HG02981 (cell line): ENCODE measurements around the gene ZNF845.
"Not testable (repeated sequence)": the region's sequence is repeated elsewhere in the genome, so short reads cannot be mapped to it uniquely, and the experiment has no call there.

Experiments
- ATAC-seq: cut with Tn5 transposase; IDR thresholded peaks from one replicate; pipeline ENCODE4 v1.9.1; 2021; ENCODE audit warnings: mild to moderate bottlenecking, moderate library complexity; ENCODE audit not compliant: unreplicated experiment

ZNF845 gene

DNA sequence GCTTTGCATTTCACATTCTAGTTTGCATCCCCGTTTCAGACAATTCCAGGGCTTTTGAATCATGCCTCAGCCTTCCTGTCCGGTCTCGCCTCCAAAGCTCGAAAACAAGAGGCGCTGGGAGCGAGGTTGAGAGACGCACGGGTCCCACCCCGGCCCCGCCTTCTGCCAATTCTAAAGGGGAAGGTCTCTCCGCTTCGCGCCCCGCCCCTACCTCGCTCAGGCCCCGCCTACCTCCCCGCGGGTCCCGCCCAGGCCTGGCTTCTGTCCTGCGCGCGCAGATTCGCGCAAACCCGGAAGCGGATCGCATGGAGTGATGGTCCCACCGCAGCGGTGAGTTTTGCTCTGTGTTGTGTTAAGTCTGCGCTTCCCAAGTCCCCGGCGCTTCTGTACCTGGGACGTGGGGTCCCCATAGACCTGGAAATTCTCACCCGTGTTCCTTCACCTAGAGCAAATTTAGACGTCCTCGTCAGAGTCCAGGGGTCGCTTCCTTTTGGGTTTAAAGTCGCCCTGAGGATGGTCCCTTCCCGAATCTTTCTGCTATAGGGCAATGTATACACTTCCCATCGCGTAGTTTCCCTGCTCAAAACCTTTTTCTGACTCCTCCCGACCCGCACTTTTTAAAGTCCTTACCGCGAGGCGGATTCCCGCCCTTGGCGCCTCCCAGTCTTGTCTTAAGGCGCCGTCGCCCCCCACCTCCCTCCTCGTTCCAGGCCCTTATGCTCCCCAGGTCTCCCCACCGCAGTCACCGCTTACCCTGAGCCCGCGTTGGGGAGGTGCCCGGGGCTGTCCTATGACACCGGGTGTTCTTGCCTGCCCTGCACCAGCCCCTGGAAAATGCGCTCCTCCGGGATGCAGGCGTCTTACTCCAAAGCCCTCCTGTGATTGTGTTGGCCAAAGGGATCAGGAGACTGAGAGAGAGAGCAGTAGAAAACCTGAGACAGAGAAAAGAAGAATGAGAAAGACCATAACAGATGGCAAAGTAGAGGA is at the start of gene ZNF845:
Gene ZNF845 (plus strand): TSS at position 287 of the 987 bp plus-strand sequence. CDS start 7,559 bp downstream, outside the sequence.
- ATAC-seq: peak; percentile 92

DNA sequence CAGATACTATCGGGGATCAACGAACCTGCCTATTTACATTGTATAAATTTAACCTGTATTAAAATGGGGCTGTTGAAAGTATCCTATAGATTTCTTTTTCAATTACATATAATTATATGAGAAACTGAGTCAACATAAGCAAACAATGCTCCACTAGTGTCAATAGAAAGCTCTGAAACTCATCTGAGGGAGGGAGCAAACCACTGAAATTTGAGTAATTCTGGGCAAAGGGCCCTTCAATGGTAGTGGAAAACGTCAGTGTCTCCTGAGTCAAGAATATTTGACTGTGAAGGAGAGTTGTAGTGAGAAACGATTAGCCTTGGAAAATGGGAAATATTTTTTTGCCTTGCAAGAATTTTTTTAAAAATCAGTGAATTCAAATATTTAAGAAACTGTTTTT is 48.5 kb upstream of the ZNF845 start:
- no peak for ATAC-seq

DNA sequence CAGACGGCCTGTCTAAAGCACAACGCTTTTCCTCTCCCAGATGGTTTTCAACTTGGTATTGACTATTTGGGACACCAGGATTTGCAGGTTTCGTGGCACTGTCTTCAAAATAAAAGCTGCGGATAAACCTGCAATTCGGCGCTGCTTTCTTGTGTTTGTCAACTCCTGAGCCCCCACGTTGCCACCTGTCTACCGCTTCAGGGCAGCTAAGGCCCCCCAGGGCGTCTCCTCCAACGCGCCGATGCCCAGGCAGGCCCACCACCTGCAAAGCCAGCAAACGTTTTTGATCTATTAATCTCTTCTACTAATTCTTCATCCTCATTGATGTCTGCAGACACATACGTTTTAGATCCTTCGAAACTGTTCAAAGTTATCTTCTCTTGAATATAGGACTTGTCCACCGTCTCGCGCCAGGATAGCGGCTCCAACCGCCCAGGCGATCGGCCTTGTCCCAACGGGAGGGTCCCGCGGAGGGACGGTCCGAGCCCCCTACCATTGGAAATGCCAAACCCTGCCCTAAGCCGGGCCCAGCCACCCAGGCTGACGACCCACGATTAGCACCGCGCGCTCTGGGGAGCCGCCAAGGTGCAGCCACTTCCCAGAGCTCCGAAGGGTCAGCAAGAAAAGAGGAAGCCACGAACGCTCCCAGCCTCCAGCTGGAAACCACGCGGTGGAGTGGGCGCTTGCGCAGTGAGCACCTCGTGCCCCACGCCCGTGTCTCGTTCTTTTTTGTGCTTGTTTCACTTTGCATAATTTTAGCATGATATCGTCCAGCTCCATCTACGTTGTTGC is 42.6 kb upstream of the ZNF845 start:
- no peak for ATAC-seq

DNA sequence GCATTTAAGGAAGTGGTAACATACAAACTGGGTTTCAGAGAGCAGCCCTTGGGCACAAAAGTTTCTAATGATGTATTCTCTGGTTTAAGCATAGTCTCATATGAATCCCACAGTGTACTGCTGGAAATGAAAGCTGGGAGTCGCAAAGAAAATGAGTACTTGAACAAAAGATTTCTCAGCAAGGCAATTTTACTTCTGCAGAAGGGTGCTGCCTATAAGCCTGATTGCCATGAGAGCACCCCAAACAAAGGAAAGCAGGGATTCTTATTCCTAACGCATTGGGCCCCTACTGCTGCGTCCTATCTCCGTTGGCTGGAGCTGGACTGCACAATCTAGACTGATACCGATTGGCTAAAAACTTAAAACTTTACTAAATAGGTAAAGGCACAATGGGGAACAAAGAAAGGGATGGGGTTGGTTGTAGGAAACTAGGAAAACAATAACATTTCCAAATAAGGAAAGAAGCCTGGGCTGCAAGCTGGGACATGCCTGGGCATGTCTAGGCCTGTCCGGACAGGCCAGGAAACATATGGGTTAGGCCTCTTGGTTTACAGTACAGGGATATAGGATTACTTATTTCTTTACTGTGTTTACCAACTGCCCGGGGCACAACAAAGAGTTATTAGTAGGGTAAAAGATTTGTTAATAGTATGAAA is 38.6 kb upstream of the ZNF845 start:
- ATAC-seq: no peak

DNA sequence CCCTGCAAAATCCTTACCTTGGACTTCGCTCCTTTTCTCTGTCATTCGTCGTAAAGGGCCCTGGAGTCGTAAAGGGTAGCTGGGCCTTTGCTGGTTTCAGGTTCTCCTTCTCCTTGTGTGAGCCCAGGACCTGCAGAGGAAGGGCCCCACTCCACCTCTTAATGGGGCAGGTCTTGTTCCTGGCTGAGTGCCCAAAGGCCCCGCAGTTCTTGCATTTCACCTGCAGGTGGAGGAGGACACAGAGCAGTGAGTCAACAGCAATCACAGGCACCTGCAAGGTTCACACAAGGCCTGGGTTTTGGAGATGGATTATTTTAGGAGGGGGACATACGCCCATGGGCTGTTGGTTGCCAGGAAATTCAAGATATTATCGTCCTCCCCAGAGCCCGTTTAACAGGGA is 32.2 kb upstream of the ZNF845 start:
- not testable (repeated sequence) for ATAC-seq

DNA sequence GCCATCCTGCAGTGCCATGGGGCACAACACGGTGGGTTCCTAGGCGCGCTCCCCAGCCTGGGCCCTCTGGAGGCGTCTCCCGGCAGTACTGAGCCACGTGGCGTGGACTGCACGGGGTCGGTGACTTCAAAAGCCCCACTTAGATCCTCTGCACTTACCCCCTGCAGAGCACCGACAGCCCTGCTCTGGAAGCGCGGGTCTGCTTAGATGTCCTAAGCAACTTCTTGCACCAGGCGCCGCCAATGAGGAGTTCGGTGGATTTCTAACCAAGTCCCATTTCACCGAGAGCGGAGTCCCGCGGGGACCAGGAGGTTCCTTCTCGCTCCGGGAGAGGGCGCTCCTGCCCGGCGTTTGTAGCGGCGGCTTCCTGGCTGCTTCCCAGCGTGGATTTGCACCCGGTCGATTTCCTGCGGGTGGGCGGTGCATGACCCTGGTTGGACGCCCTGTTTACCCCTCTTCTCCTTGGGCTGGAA is 25.2 kb upstream of the ZNF845 start:
- no peak for ATAC-seq

DNA sequence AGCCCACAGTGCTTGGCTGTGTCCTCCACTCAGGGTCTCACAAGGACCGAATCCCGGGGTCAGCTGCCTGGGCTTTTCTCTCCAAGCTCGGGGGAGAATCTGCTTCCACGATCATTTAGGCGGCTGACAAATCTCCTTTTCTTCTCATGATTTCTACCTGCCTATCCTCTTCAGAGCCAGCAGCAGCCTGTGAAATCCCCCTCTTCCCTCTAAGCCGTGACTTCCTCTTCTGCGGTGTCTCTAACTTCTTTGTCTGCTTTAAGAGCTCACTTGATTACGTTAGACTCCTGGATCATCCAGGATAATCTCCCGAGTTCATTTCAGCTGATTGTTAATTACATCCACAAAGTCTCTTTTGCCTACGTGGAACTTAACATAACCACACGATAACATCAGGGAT is 22.5 kb upstream of the ZNF845 start:
- ATAC-seq: no peak

DNA sequence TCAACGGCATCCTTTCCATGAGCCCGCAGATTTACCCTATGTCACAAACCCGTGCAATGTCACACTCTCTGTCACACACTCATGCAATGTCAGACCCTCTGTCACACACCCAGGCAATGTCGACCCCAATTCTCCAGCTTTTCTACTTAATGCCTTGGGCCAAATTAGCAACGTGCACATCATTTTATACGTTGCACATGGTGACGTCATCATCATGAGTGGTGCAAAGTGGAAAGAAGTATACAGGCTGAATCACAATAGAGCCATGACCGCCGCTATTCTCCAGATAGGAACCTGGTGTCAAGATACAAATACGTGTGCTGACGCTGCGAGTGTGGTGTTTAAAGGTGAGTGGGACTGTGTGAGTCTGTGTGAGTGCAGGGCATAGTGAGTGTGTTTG is 21.7 kb upstream of the ZNF845 start:
- no peak for ATAC-seq

DNA sequence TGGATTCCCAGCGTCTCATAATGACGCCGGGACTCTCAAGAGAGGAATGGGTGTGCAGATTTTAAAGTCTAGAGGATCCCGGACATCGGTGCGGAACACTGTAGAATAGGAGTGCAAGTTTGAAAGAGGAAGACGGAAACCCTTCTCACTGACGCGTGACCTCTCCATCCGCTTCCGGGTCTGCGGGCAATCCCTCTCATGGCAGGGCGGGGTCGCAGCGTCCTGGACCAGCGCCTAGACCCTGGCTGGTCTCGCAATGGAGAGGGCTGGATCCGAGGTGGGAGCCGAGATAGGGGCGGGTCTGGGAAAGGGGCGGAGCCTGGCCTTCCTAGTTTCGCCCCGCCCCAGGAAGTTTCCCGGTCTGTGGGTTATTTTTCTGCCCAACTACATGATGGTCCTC is 4.6 kb upstream of the ZNF845 start:
- no peak for ATAC-seq

DNA sequence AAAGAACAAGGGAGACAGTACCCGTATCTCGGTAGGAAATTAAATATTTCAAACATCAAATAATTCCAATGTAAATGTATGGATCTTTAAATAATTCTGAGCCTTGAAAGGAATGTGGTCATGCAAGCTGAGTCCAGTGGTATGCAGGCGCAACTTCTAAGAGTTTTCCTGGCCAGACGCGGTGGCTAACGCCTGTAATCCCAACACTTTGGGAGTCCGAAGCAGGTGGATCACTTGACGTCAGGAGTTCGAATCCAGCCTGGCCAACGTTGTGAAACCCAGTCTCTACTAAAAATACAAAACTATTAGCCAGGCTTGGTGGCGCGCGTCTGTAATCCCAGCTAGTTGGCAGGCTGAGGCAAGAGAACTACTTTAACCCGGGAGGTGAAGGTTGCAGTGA is 1.1 kb upstream of the ZNF845 start:
- no peak for ATAC-seq

DNA sequence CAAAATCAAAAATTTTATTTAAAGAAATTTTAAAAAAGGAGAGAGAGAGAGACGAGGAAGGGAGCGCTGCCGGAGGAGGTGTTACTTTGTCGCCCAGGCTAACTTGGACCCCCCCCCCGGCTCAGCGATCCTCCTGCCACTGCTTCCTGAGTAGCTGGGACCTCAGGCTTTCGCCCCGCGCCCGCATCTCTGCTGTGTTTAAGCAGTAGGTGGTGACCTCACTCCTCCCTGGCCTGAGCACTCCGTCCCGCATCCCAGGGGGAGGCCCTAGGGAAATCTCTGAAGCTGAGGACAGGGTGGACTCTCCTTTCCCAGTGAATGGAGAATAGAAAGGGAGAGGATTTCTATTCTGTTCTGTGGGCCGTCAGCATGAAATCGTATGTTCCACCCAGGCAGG is 485 bp upstream of the ZNF845 start:
- peak; percentile 14 for ATAC-seq

DNA sequence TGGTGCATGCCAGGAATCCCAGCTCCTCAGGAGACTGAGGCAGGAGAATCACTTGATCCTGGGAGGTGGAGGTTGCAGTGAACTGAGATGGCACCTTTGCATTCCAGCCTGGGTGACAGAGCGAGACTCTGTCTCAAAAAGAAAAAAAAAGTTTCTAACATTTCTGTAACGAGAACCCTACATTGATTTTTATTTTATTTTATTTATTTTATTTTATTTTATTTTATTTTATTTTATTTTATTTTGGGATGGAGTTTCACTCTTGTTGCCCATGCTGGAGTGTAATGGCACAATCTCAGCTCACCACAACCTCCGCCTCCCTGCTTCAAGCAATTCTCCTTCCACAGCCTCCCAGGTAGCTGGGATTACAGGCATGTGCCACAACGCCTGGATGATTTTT is 10.9 kb downstream of the ZNF845 start:
- ATAC-seq: not testable (repeated sequence)

DNA sequence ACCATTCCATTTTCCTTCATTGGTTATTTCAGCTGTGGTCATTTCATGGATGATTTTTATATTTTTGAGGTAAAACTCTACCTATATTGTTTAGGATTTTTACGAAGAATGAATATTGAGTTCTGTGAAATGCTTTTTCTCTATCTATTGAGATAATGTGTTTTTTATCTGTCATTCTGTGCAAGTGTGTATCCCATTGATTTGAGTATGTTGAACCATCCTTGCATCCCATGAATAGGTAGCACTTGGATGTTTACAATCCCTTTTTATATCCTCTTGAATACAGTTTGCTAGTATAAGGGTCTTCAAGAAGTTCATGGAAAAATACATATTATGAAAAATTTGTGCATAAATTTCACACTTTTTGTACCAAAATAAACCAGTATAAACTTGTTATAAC is 22.2 kb downstream of the ZNF845 start:
- no peak for ATAC-seq

DNA sequence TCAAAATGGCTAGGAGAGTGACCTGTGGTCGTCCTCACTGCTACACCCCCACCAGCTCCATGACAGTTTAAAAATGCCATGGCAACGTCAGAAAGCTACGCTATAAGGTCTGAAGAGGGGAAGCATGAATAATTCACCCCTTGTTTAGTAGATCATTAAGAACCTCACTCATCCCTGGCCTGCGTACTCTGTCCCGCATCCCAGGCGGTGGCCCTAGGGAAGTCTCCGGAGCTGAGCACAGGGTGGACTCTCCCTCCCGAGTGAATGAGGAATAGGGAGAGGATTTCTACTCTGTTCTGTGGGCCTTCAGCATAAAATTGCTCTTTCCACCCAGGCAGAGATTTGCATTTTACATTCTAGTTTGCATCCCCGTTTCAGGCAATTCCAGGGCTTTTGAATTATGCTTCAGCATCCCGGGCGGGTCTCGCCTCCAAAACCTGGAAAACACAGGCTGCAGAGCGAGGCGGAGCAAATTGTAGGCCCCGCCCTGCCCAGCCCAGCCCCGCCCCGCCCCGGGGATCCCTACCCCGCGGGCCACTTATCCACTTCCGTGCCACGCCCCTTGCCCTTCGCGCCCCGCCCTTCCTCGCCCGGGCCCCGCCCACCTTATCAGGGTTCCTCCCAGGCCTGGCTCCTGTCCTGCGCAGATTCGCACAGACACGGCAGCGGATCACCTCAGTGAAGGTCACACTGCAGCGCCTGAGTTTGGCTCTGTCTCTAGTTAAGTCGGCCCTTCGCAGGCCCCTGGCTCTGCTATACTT is 24.5 kb downstream of the ZNF845 start:
- ATAC-seq: no peak

DNA sequence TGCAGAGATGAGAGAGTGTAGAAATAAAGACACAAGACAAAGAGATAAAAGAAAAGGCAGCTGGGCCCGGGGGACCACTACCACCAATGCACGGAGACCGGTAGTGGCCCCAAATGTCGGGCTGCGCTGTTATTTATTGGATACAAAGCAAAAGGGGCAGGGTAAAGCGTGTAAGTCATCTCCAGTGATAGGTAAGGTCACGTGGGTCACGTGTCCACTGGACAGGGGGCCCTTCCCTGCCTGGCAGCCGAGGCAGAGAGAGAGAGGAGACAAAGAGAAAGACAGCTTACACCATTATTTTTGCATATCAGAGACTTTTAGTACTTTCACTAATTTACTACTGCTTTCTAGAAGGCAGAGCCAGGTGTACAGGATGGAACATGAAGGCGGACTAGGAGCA is 26.5 kb downstream of the ZNF845 start:
- ATAC-seq: not testable (repeated sequence)

DNA sequence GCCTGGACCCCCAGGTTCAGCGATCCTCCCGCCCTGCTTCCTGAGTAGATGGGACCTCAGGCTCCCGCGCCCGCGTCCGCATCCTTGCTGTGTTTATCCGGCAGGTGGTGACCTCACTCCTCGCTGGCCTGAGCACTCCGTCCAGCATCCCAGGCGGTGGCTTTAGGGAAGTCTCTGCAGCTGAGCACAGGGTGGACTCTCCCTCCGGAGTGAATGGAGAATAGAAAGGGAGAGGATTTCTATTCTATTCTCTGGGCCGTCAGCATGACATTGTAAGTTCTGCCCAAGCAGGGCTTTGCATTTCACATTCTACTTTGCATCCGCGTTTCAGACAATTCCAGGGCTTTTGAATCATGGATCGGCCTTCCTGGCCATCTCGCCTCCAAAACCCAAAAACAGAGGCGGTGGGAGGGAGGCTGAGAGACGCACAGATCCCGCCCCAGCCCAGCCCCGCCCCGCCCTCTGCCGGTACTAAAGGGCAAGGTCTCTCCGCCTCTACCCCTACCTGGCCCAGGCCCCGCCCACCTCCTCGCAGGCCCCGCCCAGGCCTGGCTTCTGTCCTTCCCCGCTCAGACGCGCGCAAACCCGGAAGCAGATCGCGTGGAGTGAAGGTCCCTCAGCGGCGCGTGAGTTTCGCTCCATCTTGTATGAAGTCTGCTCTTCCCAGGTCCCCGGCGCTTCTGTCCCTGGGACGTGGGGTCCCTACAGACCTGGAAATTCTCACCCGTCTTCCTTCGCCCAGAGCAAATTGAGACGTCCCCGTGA is 31.8 kb downstream of the ZNF845 start, which contains the start of gene ZNF525:
Gene ZNF525 (plus strand): TSS at position 572 of the 765 bp plus-strand sequence. CDS start 6,577 bp downstream, outside the sequence.
- ATAC-seq: peak; percentile 98

DNA sequence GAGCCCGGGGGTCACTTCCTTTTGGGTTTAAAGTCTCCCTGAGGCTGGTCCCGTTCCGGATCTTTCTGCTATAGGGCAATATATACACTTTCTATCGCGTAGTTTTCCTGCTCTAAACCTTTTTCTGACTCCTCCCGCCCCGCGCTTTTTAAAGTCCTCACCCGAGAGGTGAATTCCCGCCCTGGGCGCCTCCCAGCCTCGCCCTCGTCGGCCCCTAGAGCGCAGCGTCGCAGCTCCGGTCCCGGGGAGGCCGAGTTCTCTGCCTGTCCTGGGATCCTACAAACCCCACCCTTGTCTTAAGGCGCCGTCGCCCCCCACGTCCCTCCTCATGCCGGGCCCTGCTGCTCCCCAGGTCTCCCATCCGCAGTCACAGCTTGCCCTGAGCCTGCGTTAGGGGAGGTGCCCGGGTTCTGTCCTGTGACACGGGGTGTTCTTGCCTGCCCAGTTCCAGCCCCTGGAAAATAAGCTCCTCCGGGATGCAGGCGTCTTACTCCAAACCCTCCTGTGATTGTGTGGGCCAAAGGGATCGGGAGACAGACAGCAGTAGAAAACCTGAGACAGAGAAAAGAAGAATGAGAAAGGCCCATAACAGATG is 32.4 kb downstream of the ZNF845 start:
- ATAC-seq: peak; percentile 28

DNA sequence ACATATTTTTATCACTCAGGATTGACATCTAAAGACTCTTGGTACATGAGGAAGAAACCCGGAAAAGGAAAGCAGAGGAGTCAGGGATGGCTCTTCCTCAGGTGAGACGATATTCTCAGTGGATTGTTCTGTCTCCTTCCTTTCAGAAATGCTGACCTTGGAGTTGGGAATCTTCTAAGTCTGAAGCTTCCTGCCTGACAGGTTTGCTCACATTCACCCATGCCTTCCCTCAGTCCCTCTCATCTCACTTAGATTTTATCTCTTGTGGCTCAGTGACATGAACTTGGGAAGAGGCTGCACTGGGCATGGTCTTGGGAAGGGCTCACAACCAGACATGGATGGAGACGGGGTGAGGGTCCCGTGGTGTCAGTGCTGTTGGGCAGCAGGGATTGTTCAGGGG is 38.6 kb downstream of the ZNF845 start:
- ATAC-seq: no peak

DNA sequence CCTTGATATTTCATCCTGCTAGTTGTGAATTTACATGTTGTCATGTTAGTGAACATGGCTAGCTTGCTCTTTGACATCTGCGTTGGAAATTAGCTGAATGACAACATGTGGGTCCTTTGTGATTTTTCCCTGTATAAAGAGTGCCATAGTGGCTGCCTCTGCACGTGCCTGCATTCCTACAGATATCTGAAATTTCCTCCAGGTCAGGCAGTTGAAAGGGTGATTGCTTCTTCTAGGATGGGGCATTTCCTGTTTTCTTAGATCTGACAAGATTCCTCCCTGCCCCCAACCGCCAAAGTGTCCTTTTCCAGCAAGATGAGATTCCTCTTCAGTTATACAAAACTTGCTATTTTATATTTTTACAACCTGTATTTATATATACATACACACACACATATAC is 40.7 kb downstream of the ZNF845 start:
- no peak for ATAC-seq
